NAMALWA (cell line): ENCODE results near the gene AMIGO3.
A peak's percentile ranks its signal among the peaks of the same experiment; 100 is the strongest.

ENCODE experiments used
- DNase-seq: peaks from one replicate; pipeline ENCODE4 v3.0.0-alpha.2; 2015; ENCODE audit warnings: low spot score

Gene AMIGO3

GRCh38 chr3:49725906-49726681 is 6.6 kb upstream of the AMIGO3 start:
- no peak for DNase-seq

DNA sequence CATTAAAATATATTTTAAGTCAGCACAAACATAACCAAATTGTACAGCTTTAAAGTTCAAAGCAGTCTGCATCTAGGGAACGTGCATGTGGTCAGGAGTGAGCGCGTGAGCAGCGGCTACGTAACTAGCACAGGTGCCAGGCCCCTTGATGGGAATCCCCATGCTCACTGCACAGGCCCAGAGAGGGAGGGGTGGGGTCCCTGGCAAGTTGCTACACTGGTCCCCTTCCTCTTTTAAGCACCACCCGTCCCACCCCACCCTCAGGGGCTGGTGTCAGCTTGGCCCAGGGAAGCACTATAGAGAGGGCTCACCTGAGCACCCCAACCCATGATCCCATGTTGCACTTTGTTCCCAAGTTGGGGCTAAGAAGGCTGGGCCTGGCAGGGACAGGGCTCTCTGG is 5.1 kb upstream of the AMIGO3 start:
- DNase-seq: peak; percentile 70

DNA sequence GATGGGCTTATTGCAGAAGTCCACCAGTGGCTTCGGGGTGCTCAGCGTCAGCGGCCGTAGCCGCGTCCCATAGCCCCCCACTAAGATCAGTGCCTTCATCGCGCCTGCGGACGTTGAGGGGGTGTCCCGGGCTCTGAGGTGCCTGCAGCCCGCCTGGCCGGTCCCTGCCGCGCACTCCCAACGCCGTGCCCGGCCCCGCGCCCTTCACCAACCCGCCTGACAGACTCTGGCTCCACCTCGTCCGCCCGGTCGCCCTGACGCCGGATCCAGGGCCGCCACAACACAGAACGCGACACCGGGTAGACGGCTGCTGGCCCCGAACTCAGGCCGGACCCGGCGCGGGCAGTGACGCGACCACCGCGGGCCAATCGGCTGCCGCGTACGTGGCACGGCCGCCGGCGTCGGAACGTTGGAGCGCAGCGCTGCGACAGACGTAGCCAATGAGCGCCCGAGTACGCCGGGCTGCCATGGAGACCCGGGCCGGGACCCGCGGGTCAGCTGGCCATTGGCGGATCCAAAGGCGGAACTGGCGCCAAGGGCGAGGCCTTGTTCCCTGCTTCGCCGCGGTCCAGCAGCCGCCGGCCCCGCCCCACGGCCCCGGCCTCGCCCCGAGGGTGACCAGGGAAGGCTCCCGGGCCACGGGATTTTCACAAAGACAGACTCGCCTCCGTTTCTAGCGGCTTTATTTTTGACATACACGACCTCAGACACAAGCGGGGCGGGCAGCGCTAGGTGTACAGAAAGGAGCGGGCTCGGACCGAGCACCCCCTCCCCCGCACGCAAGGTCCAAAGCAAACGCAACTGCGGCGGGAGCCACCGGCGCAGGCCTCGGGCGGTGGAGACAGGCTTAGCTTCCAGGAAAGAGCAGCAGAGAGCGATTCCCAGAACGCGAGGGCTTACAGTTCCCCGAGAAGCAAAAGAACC is 4.4 kb upstream of the AMIGO3 start, which contains the start of gene GMPPB:
GMPPB (minus strand) TSS at position 324 of the 924 bp plus-strand sequence; CDS start at position 99, 225 bp downstream.
- DNase-seq: peak; percentile 92

GRCh38 chr3:49723296-49723627 is 3.8 kb upstream of the AMIGO3 start:
- DNase-seq: peak; percentile 69

- no peak for DNase-seq
Measured at GRCh38 chr3:49722896-49723295, 3.4 kb upstream of the AMIGO3 start.

DNA sequence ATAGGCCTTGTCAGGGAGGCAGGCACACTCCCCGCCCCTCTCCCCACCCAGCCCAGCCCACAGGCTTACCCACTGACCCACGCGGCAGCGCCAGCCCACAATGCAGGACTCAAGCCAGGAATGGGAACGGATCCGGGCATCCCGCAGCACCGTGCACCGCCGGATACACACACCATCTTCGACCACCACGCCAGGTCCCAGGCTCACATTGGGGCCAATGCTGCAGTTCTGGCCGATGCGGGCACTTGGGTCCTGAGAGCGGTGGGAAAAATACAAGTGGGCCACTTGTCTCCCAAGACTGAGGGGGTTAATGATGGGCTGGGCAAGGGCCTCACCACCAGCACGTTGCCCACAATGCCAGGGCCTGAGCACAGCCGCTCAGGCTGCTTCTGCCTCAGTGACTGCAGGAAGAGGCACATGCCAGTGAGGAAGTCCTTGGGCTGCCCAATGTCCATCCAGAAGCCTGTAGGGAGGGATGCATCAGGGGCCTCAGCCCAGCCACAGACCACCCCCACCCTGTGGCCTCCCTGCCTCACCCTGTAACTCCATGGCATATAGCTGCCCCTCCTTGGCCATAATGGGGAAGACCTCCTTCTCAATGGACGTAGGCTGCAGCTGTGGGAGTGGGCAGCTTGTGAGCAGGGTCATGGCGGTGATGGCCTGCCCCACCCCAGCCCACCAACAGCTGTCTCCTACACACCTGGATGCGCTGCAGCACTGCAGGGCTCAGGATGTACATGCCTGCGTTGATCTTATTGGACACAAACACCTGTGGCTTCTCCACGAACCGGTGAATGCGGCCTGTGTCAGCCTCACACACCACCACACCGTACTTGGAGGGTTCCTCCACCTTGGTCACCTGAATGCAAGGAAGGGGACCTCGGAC is 2.7 kb upstream of the AMIGO3 start:
- DNase-seq: no peak

- no peak for DNase-seq
Measured at GRCh38 chr3:49721596-49721895, 2.1 kb upstream of the AMIGO3 start.

GRCh38 chr3:49720855-49721595 is 1.5 kb upstream of the AMIGO3 start:
- no peak for DNase-seq

- DNase-seq: no peak
Measured at GRCh38 chr3:49718858-49719213, 648 bp downstream of the AMIGO3 start.

DNA sequence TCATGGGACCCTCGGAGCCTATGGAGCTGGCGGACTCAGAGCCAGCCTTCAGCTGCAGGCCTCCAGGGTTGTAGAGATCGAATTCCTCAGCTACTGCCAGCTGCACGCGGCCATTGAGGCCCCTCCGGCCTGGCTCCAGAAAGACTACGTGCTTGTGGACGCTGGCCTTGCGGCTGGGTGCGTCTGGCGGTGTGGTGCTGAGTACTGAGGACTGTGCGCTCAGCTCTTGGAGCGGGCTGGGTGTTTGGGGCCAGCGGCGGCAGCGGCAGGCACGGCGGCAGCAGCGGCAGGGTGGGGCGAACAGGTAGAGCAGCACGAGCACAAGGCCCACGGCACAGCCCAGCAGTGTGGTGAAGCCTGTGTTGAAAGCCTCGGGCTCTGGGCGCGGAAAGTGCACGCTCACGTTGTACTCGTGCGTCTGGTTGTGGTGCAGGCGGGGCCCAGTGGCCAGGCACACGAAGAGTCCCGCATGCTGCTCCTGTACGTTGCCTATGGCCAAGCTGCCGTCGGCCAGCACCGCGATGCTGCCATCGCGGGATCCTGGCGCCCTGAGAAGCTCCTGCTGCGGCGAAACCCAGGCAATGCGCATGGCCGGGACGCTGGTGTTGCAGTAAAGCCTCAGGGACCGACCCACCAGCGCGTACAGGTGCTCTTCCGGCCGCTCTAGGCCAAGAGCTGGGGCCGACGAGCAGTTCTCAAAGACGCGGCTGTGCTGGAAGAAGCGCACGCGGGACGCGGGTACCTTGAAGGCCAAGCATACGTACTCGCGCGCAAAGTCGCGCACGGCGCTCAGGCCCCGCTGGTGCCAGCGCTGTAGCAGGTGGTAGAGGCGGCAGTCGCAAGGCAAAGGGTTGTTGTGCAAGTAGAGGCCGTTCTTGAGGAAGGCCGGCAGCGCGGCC is 1.3 kb downstream of the AMIGO3 start:
- DNase-seq: no peak

- no peak for DNase-seq
Measured at GRCh38 chr3:49717211-49717958, 2.1 kb downstream of the AMIGO3 start.

DNA sequence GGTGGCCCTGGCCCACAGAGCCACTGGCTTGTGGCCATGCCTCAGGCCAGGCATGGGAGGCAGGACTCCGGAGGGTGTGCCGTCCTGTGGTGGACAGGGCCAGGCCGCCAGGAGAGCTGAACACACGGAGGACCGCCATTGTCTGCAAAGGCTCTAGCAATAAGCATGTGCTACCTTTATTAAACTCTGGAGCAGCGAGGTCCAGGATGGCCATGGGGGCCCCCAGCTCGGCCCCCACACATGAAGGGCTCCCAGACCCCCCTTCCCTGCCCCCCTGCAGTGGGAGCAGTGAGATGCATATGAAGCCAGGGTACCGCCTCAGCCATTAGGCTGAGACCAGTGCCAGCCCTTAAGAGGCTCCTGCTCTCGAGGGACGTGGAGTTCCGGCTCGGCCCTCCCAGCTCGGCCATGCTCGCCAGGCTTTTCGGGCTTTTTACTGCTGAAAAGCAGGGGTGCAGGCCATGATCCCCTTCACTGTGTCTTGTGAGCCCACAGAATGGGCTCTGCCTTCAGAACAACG is 2.7 kb downstream of the AMIGO3 start:
- DNase-seq: no peak

GRCh38 chr3:49716169-49716568 is 3.3 kb downstream of the AMIGO3 start:
- no peak for DNase-seq

- no peak for DNase-seq
Measured at GRCh38 chr3:49715611-49716121, 3.8 kb downstream of the AMIGO3 start.

- no peak for DNase-seq
Measured at GRCh38 chr3:49714728-49715550, 4.5 kb downstream of the AMIGO3 start.

DNA sequence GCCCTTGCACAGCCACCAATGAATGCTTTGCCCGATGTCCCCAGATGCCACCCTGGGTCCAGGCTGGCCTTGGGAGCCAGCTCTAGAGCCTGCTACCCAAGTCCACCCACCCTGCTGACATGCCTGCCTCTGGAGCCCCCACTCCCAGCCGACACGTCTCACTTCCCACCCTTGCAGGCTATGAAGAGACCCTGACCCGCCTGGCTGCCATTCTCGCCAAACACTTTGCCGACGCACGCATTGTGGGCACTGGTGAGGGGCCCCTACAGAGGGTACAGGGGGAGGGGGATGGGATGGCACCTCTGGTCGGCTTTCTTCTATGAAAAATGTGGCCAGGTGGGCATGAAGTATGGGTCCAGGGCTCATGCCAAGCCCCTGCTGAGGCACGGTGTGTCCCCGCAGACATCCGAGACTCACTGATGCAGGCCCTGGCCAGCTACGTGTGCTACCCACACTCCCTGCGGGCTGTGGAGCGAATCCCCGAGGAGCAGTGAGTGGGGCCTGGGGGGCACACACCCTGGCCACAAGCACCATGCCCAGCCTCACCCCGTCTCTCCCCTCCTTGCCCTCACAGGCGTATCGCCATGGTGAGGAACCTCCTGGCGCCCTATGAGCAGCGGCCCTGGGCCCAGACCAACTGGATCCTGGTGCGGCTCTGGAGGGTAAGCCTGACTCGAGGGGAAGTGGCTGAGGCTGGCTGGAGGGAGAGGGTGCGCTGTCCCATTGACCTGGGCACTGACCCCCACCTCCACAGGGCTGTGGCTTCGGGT is 6.0 kb downstream of the AMIGO3 start:
- DNase-seq: no peak

DNA sequence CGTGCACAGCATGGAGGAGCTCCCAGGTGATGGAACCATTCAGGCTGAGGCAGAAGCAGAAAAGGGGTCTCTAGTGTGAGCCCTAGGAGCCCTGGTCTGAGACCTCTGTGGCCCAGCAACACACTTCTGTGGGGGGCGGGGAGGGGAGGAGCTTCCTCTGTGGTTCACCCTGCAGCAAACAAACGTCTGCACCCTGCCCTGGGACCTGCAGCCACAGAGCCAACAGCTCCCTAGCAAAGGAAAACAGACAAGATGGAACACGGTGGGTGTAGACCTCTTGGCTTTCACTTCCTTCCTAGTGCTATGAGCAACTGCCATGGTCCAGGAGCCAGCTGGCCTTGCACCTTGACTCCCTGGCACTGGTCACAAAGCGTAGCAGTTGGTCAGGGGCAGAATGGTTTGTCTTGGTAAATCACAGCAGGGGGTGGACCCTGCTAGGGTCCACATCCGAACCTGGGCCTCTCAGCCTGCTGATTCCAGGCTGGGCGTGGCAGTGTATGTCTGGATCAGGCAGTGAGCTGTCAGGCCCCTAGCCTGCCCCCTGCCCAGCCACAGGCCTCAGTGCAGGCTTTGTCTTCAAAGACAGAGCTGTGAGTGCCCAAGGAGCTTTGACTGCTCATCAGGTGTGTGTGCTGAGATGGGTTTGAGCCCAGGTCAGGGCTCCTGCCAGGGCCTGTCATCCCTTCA is 6.7 kb downstream of the AMIGO3 start:
- DNase-seq: no peak
